ENCODE data around the gene CAMKK2. TPM values are rescaled to one million over a fixed set of nuclear protein-coding genes. Genes with fewer than 3 reads are reported as not detected.

Gene CAMKK2
- total and polyA plus RNA-seq, 4 donors, result 10.5 to 26.0 (median 20.5) TPM

DNA sequence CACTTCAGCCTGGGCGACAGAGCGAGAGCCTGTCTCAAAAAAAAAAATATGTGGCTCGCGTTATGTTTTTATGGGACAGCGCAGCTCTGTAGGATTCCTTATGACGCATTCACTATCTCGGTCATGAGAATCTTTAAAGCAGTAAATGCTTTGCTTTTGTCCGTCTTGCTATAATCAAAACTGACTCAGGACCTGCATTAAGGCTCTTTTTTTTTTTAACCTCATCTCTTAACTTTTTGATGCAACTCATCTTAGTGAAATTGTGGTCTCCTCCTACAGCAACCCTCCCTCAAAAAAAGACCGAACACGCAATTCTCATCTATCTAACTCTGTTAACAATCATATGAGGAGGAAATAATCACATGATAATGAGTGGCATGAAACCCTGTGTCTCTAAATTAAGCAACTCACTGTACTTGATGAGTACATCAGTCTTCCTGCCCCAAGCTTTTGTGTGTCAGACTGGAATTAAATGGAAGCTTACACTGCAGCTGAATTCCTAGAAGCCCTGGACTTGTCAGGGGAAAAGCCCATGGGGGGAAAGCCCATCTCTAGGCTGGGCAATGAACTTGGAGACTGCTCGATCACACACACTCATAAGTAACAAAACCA lies 82.2 kb downstream of the CAMKK2 start:
- Histone ChIP-seq H3K4me1 (ENCODE audit: control insufficient read depth in 4 of 4, insufficient read depth in 4 of 4, low read length in 3 of 4) (peaks cover 5 to 31% (median 18%) of the 10 kb centered on the region in 4 donors), H3K27me3 (ENCODE audit: control insufficient read depth in 4 of 4, insufficient read depth in 4 of 4, low read length in 3 of 4) (no peaks in the 10 kb centered on the region), H3K9me3 (ENCODE audit: control insufficient read depth in 4 of 4, low read length in 3 of 4) (no peaks in the 10 kb centered on the region), H3K27ac (ENCODE audit: low read depth in 1 of 2, low read length in 2 of 2) (peak overlapping the region; percentile 87 to 98), H3K36me3 (ENCODE audit: control insufficient read depth in 4 of 4, insufficient read depth in 3 of 4, low read depth in 1 of 4, low read length in 3 of 4) (peaks cover 0 to 4% (median 0%) of the 10 kb centered on the region in 4 donors), H3K9ac (ENCODE audit: low read depth in 1 of 2, low read length in 2 of 2) (peak overlapping the region in 1 of 2 donors; percentile 41), H3K4me3 (ENCODE audit: low read depth in 1 of 3, low read length in 3 of 3) (no peak overlapping the region)
- 78% methylated on average over 11 of the region's 11 CpGs for WGBS
- no peak for DNase-seq (ENCODE audit: low spot score)
- TF ChIP-seq FOXA2 (IDR thresholded peaks at IDR 0.05) (no peak), RXRA (IDR thresholded peaks at IDR 0.05) (no peak), FOXA1 (IDR thresholded peaks at IDR 0.05) (no peak), JUND (IDR thresholded peaks at IDR 0.05) (no peak), SP1 (IDR thresholded peaks at IDR 0.05) (no peak), YY1 (IDR thresholded peaks at IDR 0.05) (no peak), NR2F2 (IDR thresholded peaks at IDR 0.05) (no peak), HNF4A (conservative IDR thresholded peaks at IDR 0.05) (no peak), EGR1 (IDR thresholded peaks at IDR 0.05; ENCODE audit: low read depth in 2 of 2) (no peak), HNF4G (IDR thresholded peaks at IDR 0.05) (no peak), TAF1 (conservative IDR thresholded peaks at IDR 0.05) (no peak)
- TF ChIP-seq, protein P1, sequence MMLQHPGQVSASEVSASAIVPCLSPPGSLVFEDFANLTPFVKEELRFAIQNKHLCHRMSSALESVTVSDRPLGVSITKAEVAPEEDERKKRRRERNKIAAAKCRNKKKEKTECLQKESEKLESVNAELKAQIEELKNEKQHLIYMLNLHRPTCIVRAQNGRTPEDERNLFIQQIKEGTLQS (IDR thresholded peaks at IDR 0.05), result no peak
- TF ChIP-seq, protein P2, sequence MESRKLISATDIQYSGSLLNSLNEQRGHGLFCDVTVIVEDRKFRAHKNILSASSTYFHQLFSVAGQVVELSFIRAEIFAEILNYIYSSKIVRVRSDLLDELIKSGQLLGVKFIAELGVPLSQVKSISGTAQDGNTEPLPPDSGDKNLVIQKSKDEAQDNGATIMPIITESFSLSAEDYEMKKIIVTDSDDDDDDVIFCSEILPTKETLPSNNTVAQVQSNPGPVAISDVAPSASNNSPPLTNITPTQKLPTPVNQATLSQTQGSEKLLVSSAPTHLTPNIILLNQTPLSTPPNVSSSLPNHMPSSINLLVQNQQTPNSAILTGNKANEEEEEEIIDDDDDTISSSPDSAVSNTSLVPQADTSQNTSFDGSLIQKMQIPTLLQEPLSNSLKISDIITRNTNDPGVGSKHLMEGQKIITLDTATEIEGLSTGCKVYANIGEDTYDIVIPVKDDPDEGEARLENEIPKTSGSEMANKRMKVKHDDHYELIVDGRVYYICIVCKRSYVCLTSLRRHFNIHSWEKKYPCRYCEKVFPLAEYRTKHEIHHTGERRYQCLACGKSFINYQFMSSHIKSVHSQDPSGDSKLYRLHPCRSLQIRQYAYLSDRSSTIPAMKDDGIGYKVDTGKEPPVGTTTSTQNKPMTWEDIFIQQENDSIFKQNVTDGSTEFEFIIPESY (IDR thresholded peaks at IDR 0.05), result no peak
- TF ChIP-seq, protein P3, sequence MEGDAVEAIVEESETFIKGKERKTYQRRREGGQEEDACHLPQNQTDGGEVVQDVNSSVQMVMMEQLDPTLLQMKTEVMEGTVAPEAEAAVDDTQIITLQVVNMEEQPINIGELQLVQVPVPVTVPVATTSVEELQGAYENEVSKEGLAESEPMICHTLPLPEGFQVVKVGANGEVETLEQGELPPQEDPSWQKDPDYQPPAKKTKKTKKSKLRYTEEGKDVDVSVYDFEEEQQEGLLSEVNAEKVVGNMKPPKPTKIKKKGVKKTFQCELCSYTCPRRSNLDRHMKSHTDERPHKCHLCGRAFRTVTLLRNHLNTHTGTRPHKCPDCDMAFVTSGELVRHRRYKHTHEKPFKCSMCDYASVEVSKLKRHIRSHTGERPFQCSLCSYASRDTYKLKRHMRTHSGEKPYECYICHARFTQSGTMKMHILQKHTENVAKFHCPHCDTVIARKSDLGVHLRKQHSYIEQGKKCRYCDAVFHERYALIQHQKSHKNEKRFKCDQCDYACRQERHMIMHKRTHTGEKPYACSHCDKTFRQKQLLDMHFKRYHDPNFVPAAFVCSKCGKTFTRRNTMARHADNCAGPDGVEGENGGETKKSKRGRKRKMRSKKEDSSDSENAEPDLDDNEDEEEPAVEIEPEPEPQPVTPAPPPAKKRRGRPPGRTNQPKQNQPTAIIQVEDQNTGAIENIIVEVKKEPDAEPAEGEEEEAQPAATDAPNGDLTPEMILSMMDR (IDR thresholded peaks at IDR 0.05; ENCODE audit: low read depth, low read length, missing input control), result no peak
- TF ChIP-seq, protein P4, sequence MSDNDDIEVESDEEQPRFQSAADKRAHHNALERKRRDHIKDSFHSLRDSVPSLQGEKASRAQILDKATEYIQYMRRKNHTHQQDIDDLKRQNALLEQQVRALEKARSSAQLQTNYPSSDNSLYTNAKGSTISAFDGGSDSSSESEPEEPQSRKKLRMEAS (IDR thresholded peaks at IDR 0.05), result no peak
- TF ChIP-seq, protein P5, sequence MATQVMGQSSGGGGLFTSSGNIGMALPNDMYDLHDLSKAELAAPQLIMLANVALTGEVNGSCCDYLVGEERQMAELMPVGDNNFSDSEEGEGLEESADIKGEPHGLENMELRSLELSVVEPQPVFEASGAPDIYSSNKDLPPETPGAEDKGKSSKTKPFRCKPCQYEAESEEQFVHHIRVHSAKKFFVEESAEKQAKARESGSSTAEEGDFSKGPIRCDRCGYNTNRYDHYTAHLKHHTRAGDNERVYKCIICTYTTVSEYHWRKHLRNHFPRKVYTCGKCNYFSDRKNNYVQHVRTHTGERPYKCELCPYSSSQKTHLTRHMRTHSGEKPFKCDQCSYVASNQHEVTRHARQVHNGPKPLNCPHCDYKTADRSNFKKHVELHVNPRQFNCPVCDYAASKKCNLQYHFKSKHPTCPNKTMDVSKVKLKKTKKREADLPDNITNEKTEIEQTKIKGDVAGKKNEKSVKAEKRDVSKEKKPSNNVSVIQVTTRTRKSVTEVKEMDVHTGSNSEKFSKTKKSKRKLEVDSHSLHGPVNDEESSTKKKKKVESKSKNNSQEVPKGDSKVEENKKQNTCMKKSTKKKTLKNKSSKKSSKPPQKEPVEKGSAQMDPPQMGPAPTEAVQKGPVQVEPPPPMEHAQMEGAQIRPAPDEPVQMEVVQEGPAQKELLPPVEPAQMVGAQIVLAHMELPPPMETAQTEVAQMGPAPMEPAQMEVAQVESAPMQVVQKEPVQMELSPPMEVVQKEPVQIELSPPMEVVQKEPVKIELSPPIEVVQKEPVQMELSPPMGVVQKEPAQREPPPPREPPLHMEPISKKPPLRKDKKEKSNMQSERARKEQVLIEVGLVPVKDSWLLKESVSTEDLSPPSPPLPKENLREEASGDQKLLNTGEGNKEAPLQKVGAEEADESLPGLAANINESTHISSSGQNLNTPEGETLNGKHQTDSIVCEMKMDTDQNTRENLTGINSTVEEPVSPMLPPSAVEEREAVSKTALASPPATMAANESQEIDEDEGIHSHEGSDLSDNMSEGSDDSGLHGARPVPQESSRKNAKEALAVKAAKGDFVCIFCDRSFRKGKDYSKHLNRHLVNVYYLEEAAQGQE (IDR thresholded peaks at IDR 0.05), result no peak

All from liver (tissue), 9 donors.